Activated CD4-positive, alpha-beta T cell treated with anti-CD3 and anti-CD28 coated beads for 36 hours (primary cell): ENCODE data around the gene SELL. TPM values are rescaled to one million over a fixed set of nuclear protein-coding genes. Genes with fewer than 3 reads are reported as not detected.

Source experiments
- ATAC-seq: fragments of 200-7000 bp; cut with Tn5 transposase; one replicate; pipeline ENCODE4 v1.10.0; 2021; ENCODE audit warnings: mild to moderate bottlenecking, moderate library complexity
- CTCF ChIA-PET: fragments of 350-600 bp; sonication (Branson Sonifier 250); formaldehyde crosslinking; loops from one replicate; lab custom pipeline; 2021; ENCODE audit warnings: antibody characterized with exemption; lab: Charles Lee
- POLR2A ChIA-PET: fragments of 350-600 bp; sonication (Branson Sonifier 250); formaldehyde crosslinking; loops from one replicate; lab custom pipeline; 2021; ENCODE audit warnings: antibody characterized with exemption, inconsistent platforms; lab: Charles Lee
- DNase-seq: peaks from one replicate; pipeline ENCODE4 v3.0.0-alpha.2; 2020
- H3K27ac Mint-ChIP-seq: one replicate; pipeline ENCODE4 v1.8.0; 2021; ENCODE audit warnings: mixed read lengths
- H3K27me3 Mint-ChIP-seq: one replicate; pipeline ENCODE4 v1.8.0; 2021; ENCODE audit warnings: mixed read lengths
- H3K36me3 Mint-ChIP-seq: one replicate; pipeline ENCODE4 v1.8.0; 2021; ENCODE audit warnings: low read depth, mixed read lengths
- H3K4me1 Mint-ChIP-seq: one replicate; pipeline ENCODE4 v1.8.0; 2021; ENCODE audit warnings: mixed read lengths
- H3K4me3 Mint-ChIP-seq: one replicate; pipeline ENCODE4 v1.8.0; 2021; ENCODE audit warnings: mild to moderate bottlenecking, moderate library complexity, mixed read lengths
- H3K9me3 Mint-ChIP-seq: one replicate; pipeline ENCODE4 v1.8.0; 2021; ENCODE audit warnings: low read depth, mixed read lengths
- intact Hi-C, 2 experiments: fragments of 100-400 bp; cut with DNase I in 1 of 2; cut with micrococcal nuclease in 1 of 2; formaldehyde crosslinking; loops; one replicate each; pipeline versions ENCODE4 v1.14.2 to v1.15.1; 2022 to 2024; cut with DNase I, micrococcal nuclease
- total RNA-seq, 2 experiments: library from RNA; stranded (reverse); gene quantifications; one replicate each; pipeline ENCODE4 v1.2.3, GENCODE V29; 2021

Gene SELL
- total RNA-seq, 2 experiments from 2014 or later = 206 to 262 TPM

- peaks cover 64% of the 10 kb centered on the region for H3K36me3 Mint-ChIP-seq
- intact Hi-C loops = loop anchor here (1.0 to 10.0 kb wide), 5 partner anchors 9 to 367 kb away; partner anchors contain the start of genes KIFAP3 (in 1 of the 2) and SLC19A2 (in 1 of the 2)
- peak overlapping the region; percentile 98 for H3K27ac Mint-ChIP-seq
- ATAC-seq = peak; percentile 28
- peaks cover 59% of the 10 kb centered on the region for H3K4me1 Mint-ChIP-seq
- no peaks in the 10 kb centered on the region for H3K27me3 Mint-ChIP-seq
- ChIA-PET POLR2A (interaction anchor here (0.6 kb wide), 1 partner anchor 87 kb away, joined by 3 read pairs; a partner anchor contains a TSS), CTCF (interaction anchor here (0.6 to 7.1 kb wide), 15 partner anchors 9 to 157 kb away, joined by 3 to 86 read pairs (median 4); partner anchors contain the start of gene F5)
- no peaks in the 10 kb centered on the region for H3K9me3 Mint-ChIP-seq
- peak; percentile 60 for DNase-seq
- peak overlapping the region; percentile 83 for H3K4me3 Mint-ChIP-seq
These were observed 3.4 kb downstream of the SELL start for GRCh38 chr1:169707912-169708604.

- peaks cover 77% of the 10 kb centered on the region for H3K4me1 Mint-ChIP-seq
- ChIA-PET POLR2A (no interaction called here), CTCF (interaction anchor here (0.8 to 7.1 kb wide), 8 partner anchors 9 to 154 kb away, joined by 3 to 86 read pairs (median 4); partner anchors contain the start of genes F5 and METTL18)
- intact Hi-C loops = loop anchor here (5.0 to 10.0 kb wide), 2 partner anchors 217 to 370 kb away; partner anchors contain the start of genes KIFAP3 (in 1 of the 2) and SLC19A2 (in 1 of the 2)
- no peaks in the 10 kb centered on the region for H3K27me3 Mint-ChIP-seq
- DNase-seq (no peak), ATAC-seq (no peak)
- H3K4me3 Mint-ChIP-seq = peak overlapping the region; percentile 63
- H3K36me3 Mint-ChIP-seq = peaks cover 93% of the 10 kb centered on the region
- peaks cover 2% of the 10 kb centered on the region for H3K9me3 Mint-ChIP-seq
- peak overlapping the region; percentile 92 for H3K27ac Mint-ChIP-seq
These were observed 6.6 kb downstream of the SELL start for GRCh38 chr1:169704797-169705196.

GRCh38 chr1:169701261-169702005 lies 10.0 kb downstream of the SELL start:
- Mint-ChIP-seq H3K9me3 (peaks cover 2% of the 10 kb centered on the region), H3K36me3 (peaks cover 88% of the 10 kb centered on the region), H3K27ac (peak overlapping the region; percentile 85), H3K27me3 (no peaks in the 10 kb centered on the region), H3K4me3 (peak overlapping the region; percentile 45), H3K4me1 (peaks cover 98% of the 10 kb centered on the region)
- intact Hi-C loops = loop anchor here in 1 of 2 experiments (10.0 kb wide), 1 partner anchor 373 kb away; the partner anchor contains the start of gene KIFAP3
- DNase-seq (no peak), ATAC-seq (no peak)
- CTCF ChIA-PET = interaction anchor here (0.7 to 3.3 kb wide), 6 partner anchors 9 to 100 kb away, joined by 3 to 20 read pairs (median 8); no protein-coding TSS in a partner anchor
- POLR2A ChIA-PET = interaction anchor here (0.7 kb wide), 1 partner anchor 31 kb away, joined by 7 read pairs; no protein-coding TSS in a partner anchor

GRCh38 chr1:169699707-169700106 lies 11.7 kb downstream of the SELL start:
- Mint-ChIP-seq H3K4me3 (peak overlapping the region; percentile 47), H3K4me1 (peaks cover 98% of the 10 kb centered on the region), H3K36me3 (peaks cover 87% of the 10 kb centered on the region), H3K27ac (peak overlapping the region; percentile 88), H3K9me3 (peaks cover 2% of the 10 kb centered on the region), H3K27me3 (no peaks in the 10 kb centered on the region)
- ChIA-PET CTCF (interaction anchor here (0.6 to 3.3 kb wide), 6 partner anchors 9 to 114 kb away, joined by 3 to 13 read pairs (median 8); partner anchors contain the start of gene F5), POLR2A (interaction anchor here (0.7 kb wide), 1 partner anchor 12 kb away, joined by 4 read pairs; no protein-coding TSS in a partner anchor)
- DNase-seq (no peak), ATAC-seq (no peak)
- intact Hi-C loops = loop anchor here (1.0 to 10.0 kb wide), 3 partner anchors 8 to 1465 kb away; partner anchors contain the start of gene KIFAP3 (in 1 of the 2)

- H3K27me3 Mint-ChIP-seq = no peaks in the 10 kb centered on the region
- POLR2A ChIA-PET = no interaction called here
- peak overlapping the region; percentile 88 for H3K27ac Mint-ChIP-seq
- H3K4me3 Mint-ChIP-seq = peak overlapping the region; percentile 47
- intact Hi-C loops = loop anchor here (1.0 to 10.0 kb wide), 2 partner anchors 8 to 1464 kb away; no protein-coding TSS in a partner anchor
- peaks cover 87% of the 10 kb centered on the region for H3K36me3 Mint-ChIP-seq
- DNase-seq (peak; percentile 34), ATAC-seq (peak; percentile 11)
- H3K9me3 Mint-ChIP-seq = peaks cover 2% of the 10 kb centered on the region
- CTCF ChIA-PET = interaction anchor here (0.6 to 3.3 kb wide), 9 partner anchors 9 to 113 kb away, joined by 3 to 13 read pairs (median 4); partner anchors contain the start of gene F5
- peaks cover 98% of the 10 kb centered on the region for H3K4me1 Mint-ChIP-seq
These were observed 12.4 kb downstream of the SELL start for GRCh38 chr1:169698976-169699375.

- H3K27me3 Mint-ChIP-seq = no peaks in the 10 kb centered on the region
- no peak for DNase-seq
- H3K9me3 Mint-ChIP-seq = peaks cover 2% of the 10 kb centered on the region
- ChIA-PET POLR2A (no interaction called here), CTCF (no interaction called here)
- intact Hi-C loops = loop anchor here in 1 of 2 experiments (1.0 to 10.0 kb wide), 2 partner anchors 11 to 1463 kb away; no protein-coding TSS in a partner anchor
- peaks cover 98% of the 10 kb centered on the region for H3K4me1 Mint-ChIP-seq
- H3K4me3 Mint-ChIP-seq = peak overlapping the region; percentile 47
- peak overlapping the region; percentile 88 for H3K27ac Mint-ChIP-seq
- ATAC-seq = peak; percentile 49
- H3K36me3 Mint-ChIP-seq = peaks cover 82% of the 10 kb centered on the region
These were observed 13.7 kb downstream of the SELL start for GRCh38 chr1:169697755-169698154.

GRCh38 chr1:169696273-169697100 lies 14.9 kb downstream of the SELL start:
- ChIA-PET POLR2A (interaction anchor here (0.6 kb wide), 1 partner anchor 1194 kb away, joined by 3 read pairs; no protein-coding TSS in a partner anchor), CTCF (interaction anchor here (0.9 to 2.5 kb wide), 9 partner anchors 9 to 196 kb away, joined by 3 to 15 read pairs (median 4); partner anchors contain the start of gene F5)
- no peak for DNase-seq
- Mint-ChIP-seq H3K27me3 (no peaks in the 10 kb centered on the region), H3K4me1 (peaks cover 96% of the 10 kb centered on the region), H3K36me3 (peaks cover 74% of the 10 kb centered on the region), H3K4me3 (no peak overlapping the region), H3K9me3 (peaks cover 3% of the 10 kb centered on the region), H3K27ac (peak overlapping the region; percentile 85)
- intact Hi-C loops = loop anchor here in 1 of 2 experiments (1.0 to 10.0 kb wide), 2 partner anchors 12 to 1462 kb away; no protein-coding TSS in a partner anchor
- ATAC-seq = no peak

- Mint-ChIP-seq H3K4me3 (peak overlapping the region; percentile 39), H3K4me1 (peaks cover 97% of the 10 kb centered on the region), H3K36me3 (peaks cover 73% of the 10 kb centered on the region), H3K27me3 (no peaks in the 10 kb centered on the region), H3K9me3 (peaks cover 2% of the 10 kb centered on the region), H3K27ac (peak overlapping the region; percentile 95)
- POLR2A ChIA-PET = interaction anchor here (0.6 kb wide), 2 partner anchors 99 to 112 kb away, joined by 4 read pairs; no protein-coding TSS in a partner anchor
- intact Hi-C loops = loop anchor here (1.0 to 10.0 kb wide), 6 partner anchors 17 to 1460 kb away; partner anchors contain the start of genes SLC19A2 (in 2 of the 2), BLZF1 (in 1 of the 2), NME7 (in 1 of the 2) and SCYL3 (in 1 of the 2)
- CTCF ChIA-PET = interaction anchor here (0.7 to 5.2 kb wide), 13 partner anchors 7 to 208 kb away, joined by 3 to 52 read pairs (median 8); partner anchors contain the start of genes F5 and SLC19A2
- peak; percentile 52 for DNase-seq
- peak; percentile 26 for ATAC-seq
These were observed 16.9 kb downstream of the SELL start for GRCh38 chr1:169694304-169695075.
